GM19238 (cell line): ENCODE data around the gene KLHL29.
"Not testable (repeated sequence)": the region's sequence is repeated elsewhere in the genome, so short reads cannot be mapped to it uniquely, and the experiment has no call there.

Experiments
- DNase-seq: peaks from one replicate; pipeline ENCODE4 v3.0.0; 2011; ENCODE audit warnings: low spot score; ENCODE audit not compliant: insufficient read length

KLHL29 gene

DNA sequence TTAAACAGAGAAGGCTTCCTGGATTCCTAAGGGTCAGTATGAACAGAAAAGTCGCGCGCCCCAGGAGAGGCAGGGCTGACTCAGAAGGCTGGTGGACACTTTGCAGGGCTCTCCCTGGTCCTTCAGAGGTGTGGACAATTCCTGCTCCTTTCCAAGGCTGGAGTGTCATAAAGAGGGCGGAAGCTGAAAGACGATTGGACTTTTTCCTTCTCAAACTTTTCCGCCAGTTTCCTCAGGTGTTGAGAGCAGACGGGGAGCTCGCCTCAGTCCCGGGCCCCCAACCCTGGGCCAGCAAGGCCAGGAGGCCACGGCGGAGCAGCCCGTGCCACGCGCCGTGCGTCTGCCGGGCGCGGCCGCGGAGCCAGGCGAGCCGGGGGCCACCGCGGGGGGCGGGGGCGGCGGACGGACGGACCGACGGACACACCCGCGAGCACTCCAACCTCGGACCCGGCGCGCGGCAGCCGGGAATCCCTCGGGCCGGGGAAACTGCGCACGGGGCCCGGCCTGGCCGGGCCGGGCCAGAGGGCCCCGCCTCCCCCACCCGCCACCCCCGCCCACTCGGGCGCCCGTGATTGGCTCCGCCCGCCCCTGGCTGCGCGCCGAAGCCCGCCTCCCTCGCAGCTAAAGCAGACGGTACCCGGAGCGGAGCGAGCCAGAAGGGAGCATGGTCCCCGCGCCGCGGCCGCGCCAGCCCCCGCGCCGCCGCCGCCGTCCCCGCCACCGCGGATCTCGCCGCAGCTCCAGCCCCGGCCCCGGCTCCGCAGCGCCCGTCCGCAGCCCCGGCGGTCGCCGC, at the start of gene KLHL29:
KLHL29 (plus strand) TSS at position 629 of the 793 bp plus-strand sequence. CDS start 177,018 bp downstream, outside the sequence.
- peak; percentile 93 for DNase-seq

DNA sequence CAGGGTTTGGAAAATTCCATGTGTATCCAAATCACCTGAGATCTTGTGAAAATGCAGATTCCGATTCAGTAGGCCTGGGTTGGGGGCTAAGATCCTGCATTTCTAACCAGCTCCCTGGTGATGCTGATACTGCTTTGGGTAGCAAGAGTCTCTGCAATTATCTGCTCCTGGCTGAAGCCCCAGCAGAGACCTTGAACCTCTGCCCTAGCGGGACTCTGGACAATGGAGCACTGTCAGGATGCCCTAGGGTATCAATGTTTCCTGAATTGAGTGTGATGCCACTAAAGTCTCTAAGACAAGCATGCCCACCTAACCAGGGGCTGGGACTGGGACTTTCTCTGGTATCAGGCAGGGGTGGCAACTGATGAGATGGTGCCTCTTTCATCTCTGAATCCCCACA, 49.4 kb upstream of the KLHL29 start:
- no peak for DNase-seq

DNA sequence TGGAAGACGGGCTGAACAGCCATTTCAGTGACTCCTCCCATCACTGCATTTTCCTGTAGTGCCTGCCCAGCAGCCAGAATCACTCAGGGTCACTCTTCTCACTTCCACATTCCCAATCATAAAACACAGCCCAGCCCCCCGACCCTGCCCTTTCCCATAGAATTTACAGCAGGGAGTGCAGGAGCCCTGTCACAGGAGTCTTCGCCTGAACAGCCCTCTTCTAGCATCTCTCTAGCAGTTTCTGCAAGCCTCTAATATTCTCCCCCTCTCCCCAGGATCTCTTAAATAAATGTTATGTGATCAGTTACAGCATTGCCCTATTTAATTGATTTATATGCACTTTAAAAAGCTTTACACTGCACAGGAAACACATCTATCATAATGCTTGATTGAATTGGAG, 42.9 kb upstream of the KLHL29 start:
- DNase-seq, result no peak

DNA sequence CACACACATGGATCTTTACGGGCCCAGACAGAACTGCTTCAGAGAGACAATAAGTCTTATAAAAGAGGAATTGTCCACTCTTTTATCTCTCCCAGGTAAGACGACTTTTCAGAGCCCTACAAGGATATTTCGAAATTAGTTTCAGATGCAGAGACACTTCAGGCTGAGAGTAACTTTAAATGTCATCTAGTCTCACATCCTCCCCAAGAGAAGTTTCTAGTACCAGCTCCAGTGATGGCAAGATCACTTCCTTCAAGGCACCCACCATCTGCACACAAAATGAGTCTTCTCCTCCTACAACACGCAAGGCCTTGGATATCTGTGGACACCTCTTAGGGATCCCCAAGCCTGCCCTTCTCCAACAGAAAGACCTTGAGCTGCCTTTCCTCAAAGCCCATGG, 39.0 kb upstream of the KLHL29 start:
- no peak for DNase-seq

DNA sequence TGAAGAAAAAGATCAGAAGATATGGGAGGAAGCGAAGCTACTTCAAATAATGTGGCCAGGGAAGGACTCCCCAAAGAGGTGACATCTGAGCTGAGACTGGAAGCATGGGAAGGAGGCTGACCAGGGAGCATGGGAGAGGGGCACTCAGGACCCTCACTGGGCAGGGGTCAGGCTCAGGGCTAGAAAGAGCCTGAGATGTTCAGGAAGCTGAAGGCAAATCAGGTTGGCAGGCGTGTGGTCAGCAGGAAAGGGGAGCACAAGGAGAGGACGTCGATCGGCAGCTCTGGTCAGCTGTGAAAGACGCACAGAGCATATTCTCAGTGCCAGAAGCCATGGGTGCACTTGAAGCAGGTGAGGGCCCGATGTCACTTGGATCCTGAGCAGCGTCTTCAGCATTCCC, 38.2 kb upstream of the KLHL29 start:
- no peak for DNase-seq

DNA sequence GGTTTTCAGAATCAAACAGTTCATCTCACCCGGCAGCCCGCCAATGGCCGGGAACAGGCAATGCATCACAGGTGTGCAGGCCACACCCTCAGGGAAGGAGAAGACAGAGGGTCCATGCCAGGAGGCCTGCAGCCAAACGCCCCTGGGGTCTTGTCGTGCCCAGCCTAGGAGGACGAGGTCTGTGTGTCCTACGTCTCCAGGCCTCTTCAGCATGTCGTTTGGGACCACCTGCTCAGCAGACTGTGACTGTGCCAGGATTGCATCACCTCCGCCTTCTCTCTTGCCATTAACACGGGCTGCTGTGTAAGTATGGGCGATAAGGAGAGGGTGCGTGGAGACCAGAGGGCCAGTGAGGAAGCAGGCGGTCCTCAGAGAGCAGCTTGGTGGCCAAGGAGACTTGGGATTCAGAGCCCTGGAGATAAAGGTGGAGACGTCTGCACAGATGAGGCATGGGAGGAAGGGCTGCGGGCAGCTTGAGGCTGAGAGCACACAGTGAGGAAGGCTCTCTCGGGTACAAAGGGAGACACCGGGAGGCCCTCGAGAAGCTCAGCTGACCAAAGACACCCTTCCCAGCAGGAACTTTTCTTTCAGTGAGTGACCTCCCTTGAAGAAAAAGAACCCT, 37.4 kb upstream of the KLHL29 start:
- DNase-seq, result no peak

DNA sequence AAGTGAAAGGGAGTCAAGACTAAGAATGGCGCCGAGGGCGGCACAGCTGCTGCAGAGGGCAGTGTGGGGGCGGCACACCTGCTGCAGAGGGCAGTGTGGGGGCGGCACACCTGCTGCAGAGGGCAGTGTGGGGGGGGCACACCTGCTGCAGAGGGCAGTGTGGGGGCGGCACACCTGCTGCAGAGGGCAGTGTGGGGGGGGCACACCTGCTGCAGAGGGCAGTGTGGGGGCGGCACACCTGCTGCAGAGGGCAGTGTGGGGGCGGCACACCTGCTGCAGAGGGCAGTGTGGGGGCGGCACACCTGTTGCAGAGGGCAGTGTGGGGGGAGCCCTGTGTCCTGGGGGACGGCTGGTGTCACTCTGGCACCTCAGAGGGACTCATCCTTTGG, 36.9 kb upstream of the KLHL29 start:
- not testable (repeated sequence) for DNase-seq

DNA sequence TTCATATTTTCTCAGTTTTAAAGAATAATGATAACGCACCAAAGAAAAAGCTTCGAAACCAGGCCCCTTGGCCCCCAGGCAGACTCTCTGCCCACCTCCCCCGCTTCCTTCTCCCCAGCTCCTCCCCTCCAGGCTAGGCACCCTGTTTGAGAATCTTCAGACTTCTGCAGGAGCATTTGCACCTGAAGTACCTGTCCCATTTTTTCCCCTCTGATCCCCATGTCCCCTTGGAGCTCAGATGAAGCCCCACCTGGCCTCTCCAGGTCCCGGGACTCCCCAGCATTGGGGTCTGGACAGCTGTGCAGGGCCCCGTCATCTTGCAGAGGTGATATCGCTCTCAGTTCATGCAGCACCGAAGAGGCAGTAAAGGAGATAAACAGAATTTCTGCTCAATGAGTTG, 35.5 kb upstream of the KLHL29 start:
- no peak for DNase-seq

DNA sequence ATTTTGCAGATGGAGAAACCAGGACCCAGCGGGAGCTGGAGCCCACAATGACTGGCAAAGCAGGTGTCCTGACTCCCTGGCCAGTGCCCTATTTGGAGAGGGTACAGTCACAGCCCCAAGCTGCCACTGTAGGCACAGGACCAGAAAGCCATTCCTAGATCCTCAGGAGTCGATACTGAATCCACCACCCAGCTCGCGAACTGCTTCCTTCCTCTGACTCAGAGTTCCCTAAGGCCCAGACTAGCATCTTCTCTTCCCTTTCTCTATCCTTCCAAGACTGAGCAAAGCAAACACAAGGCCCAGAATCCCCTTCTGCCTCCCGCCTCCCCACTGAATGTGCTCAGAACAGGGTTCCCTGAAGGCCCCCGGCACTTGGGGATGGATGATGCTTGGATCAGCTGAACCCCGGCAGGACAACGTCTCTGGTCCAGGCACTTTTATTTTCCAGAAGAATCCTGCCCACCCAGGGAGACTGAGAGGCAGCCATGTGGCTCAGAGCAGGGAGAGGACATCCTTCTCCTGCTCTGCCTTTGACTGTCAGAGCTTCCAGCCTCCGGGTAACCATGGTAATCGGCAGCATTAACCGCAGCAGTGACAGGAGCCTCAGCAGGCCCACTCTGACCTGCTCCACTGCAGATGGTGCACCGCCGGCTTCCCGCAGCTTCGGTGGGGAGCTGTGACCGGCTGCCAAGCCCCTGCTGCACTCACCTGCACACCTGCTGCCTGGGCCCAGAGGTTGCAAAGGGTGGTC, 34.8 kb upstream of the KLHL29 start:
- no peak for DNase-seq

DNA sequence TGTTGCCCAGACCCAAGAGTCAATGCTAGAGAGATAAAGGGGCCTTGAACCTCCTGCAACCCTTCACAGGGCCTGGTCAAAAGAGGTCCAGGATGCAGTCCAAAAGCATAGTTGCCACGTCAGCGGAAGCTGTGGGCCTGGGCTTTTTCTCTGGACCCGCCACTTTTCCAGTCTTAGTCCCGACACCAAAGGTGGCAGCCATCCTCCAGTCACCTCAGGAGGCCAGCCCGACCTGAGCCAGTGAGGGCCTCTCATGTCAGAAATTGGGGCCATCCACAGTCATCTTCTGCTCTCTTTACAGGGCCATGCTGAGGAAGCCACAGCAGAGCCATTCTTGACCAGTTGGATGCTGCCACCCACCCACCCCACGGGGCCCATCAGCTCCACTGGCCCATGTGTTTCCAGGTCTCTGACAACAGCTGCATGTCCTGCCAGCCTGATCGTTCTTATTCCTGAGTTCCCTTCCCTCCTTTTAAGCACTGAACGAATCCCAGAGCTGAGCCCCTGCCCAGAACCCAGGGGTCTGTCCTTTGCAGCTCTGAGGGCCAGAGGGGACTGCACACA, 34.1 kb upstream of the KLHL29 start:
- DNase-seq, result no peak

DNA sequence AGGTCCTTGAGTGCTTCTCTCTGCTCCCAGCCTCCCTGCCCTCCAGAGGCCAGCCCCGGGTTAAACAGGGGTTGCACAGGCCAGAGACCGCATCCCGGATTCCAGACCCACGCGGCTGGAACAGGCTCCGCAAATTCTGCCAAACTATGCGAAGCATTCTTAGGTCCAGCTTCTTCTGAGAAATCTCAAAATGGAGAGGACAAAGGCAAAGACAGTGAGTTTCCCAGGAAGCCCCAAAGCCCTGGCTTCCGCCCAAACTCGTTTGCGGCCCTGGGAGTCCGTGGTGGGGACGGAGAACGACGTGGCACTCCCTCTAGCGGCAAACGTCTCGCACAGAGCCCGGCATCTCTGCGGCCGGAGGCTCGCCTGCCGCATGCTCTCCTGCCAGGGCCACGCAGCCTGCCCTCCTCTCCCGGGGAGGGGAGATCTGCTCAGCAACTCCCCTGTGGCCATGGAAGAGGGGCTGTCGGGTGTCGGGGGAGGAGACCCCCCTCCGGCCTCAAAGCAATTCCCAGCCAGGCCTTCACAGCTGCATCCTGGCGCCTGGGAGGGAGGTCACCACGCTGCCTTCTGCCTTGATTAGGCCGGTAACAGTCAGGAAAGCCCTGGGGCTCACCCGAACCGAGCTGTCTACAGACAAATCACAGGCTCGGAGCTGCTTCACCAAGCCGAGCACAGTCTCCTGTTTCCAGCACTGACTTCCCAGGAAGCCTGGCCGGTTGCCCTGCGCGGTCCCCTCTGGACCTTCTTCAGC, 33.4 kb upstream of the KLHL29 start:
- peak; percentile 87 for DNase-seq

DNA sequence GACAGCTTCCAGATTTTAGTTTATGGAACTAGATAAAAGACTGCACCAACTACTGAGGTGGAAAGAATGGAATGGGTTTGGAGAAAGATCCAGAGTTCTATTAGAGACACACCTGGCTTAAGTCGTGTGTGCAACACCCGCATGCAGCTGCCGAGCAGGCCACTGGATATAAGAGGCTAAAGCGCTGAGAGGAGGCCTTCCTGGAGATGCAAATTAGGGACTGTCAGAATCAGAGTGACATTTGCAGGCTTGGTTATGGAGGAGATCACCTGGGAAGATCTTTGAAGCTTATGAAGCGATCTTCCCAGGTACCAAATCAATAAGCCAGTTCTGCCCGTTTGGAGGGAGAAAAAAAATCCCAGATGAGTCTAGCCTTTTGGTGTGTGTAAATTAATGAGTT, 30.4 kb upstream of the KLHL29 start:
- DNase-seq, result no peak

DNA sequence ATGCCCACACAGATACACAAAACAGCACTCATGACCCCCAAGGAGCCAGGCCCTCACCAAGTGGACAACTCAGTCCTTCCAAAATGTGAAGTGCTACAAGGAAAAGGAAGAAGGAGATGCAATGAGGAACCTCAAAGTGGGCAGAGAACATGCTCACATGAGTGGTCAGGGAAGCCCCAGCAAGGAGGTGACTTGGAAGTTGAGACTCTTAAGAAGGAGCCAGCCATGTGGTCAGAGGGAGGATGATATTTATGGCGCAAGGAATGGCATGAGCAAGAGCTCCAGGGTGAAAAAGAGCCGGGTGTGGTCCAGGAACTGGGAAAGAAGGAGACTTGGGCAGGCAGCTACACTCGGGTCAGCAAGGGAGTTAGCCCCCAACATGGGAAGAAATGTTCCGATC, 30.0 kb upstream of the KLHL29 start:
- no peak for DNase-seq

DNA sequence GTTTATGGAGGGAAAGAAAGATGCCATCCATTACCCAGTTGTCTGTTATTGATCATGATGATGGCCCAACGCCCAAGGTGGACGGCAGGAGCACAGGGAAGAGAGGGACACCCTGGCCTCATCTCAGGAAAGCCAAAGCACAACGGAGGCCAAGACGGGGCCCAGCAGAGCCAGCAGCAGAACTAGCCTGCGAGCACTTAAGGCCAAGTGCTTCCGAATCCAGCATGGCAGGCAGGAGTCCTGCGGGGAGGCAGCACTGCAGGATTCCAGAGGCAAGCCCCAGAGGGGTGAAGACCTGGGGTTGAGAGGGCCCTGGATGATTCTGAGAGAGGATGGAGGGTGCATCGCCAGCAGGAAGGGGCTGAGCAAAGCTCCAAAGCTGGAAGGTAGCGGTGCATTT, 28.3 kb upstream of the KLHL29 start:
- DNase-seq, result no peak

DNA sequence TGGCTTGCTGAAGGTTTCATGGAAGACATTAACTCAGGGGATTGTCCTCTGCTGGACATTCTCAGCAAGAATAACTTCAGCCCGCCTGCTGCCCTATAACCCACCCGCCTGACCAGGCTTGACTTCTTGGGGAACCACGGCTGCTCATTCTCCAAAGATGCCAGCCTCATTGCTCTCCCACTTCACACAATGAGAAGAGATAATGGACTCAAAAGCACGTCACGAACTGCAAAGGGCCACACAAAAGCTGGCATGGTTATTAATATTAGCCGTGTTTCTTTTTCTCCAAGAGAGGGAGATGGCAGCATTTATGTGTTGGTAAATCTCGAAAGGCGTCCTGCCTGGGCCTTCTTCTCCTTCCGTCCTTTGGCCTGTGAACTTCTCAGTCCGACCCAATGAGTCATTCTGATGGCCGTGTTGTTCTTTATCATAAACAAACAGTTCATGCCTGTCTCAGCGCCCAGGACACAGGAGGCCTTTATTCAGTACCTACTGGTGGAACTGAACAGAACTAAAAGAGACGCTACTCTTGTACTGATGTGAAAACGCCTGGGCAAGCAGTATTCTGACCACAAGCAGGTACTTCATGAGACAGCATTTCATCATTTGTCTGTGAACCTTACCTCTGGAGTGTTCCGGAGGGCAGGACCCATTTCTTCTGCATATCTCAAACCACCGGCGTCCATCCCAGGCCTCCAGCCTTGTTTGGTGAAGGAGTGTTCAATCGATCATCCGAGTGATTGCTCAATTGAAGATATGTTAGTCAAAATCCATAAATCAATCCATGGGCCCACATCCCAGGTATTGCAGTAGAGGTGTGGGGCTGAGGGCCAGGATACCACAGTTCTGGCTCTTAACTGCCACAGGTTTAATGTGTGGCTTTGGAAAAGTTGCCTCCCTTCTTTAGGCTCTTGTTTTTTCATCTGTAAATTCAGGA, 25.1 kb upstream of the KLHL29 start:
- no peak for DNase-seq

DNA sequence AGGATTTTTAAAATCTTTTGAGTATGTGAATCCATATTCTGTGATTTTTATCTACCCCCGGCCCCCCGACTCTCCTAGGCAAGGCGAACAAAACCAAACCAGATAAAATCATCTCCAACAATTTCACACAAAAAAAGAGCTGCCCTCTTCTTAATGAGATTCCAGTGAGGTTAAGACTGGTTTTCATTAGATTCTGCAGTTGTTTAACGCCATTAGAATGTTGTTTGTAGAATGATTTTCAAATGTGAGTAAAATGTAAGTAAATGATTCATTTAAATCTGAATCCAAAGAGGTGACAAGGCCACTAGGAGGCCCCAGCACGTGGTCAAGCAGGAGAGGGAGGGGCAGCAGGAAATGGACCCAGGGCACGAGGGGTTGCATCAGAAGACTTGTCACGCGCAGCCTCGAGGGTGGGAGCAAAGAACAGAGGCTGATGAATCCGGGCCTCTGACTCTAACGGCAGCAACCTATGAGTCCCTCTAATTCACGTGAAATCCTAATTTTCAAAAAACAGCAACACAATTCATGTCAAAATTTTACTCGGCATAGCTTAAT, 24.3 kb upstream of the KLHL29 start:
- no peak for DNase-seq

DNA sequence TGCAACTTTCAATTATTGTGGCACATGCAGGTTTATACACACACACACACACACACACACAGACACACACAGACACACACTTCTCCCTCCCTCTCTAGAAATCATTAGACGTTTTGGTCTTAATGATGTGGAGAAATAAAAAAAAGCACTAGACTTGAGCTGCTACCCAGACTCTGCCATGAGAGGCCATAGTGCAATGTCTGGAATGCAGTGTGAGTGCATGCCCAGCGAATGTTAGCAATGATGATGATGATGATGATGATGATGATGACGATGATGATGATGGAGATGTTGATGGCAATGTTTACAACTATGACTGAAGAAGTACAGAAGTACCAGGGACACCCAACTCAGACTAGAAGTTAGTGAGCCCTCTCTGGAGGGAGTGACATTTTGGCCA, 23.8 kb upstream of the KLHL29 start:
- no peak for DNase-seq

DNA sequence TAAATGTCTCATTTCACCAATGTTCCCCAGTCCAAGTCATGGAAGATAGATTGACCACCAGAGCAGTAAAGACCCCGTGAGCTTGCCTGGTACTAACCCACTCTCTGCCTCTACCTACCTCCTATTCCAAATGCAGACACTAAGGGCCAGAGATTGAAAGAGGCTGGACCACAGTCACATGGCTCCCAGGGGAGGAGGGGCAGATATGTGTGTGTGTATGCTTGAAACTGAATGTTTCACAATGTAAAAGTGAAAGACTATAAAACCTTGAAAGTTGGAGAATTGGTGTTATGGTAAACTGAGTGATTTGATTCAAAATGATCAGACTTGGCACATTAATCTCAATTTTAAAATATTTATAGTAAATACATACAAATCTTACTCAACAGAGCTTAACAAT, 21.7 kb upstream of the KLHL29 start:
- no peak for DNase-seq

DNA sequence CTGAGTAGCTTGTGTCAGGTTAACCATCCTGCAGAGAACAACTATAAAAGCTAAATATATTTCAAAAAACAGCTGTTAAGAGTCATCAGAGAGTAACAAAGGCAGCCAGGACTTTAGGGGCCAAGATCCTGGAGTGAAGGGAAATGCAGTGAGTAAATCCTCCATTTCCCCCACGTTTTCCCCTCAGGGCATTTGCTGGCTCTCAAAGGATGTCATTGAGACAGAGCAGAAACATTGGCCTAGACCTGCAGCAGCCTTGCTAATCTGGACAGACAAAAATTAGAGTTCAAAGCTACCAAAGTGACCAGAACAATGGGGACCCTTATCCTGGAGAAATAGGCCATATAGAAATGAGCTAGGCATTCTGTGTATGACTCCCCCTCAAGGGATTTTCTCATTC, 21.1 kb upstream of the KLHL29 start:
- DNase-seq, result no peak

DNA sequence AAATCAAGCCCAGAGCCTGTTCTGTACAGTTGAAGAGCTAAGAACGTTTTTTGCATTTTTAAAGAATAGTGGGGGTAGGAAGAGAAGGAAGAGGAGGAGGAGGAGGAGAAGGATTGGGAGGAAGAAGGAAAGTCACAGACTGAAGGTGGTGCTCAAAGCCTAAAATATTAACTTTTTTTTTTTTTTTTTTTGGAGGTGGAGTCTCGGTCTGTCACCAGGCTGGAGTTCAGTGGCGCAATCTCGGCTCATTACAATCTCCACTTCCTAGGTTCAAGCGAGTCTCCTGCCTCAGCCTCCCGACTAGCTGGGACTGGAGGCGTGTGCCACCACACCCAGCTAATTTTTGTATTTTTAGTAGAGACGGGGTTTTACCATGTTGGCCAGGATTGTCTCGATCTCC, 18.3 kb upstream of the KLHL29 start:
- no peak for DNase-seq
